Mesendoderm (in vitro differentiated cells): ENCODE measurements around the gene SMURF1.
"Not testable (repeated sequence)": the region's sequence is repeated elsewhere in the genome, so short reads cannot be mapped to it uniquely, and the experiment has no call there.

Experiments used
- DNase-seq: peaks from one replicate; pipeline ENCODE4 v3.0.0; 2013
- H2AK5ac ChIP-seq: 2 replicates; pipeline ENCODE4 v1.6.1; 2013; ENCODE audit warnings: low read length, inconsistent platforms
- H2BK120ac ChIP-seq: 2 replicates; pipeline ENCODE4 v1.6.1; 2013; ENCODE audit warnings: low read depth, mild to moderate bottlenecking, low read length, moderate library complexity, mixed read lengths
- H2BK15ac ChIP-seq: replicated peaks from 2 replicates; pipeline ENCODE4 v1.6.1; 2013; ENCODE audit warnings: low read depth, mild to moderate bottlenecking, moderate library complexity
- H2BK5ac ChIP-seq: 2 replicates; pipeline ENCODE4 v1.6.1; 2013; ENCODE audit warnings: low read length, inconsistent platforms
- H3K18ac ChIP-seq: 2 replicates; pipeline ENCODE4 v1.6.1; 2013; ENCODE audit warnings: mild to moderate bottlenecking, low read length, mixed read lengths
- H3K23ac ChIP-seq: one replicate; pipeline ENCODE4 v1.6.1; 2013; ENCODE audit warnings: low read length
- H3K27ac ChIP-seq: 2 replicates; pipeline ENCODE4 v1.5.1; 2013; ENCODE audit warnings: low read depth, mild to moderate bottlenecking, inconsistent platforms, low read length, moderate library complexity
- H3K27me3 ChIP-seq: 2 replicates; pipeline ENCODE4 v1.6.1; 2013; ENCODE audit warnings: low read length, control low read depth, mild to moderate bottlenecking, inconsistent platforms; ENCODE audit not compliant: insufficient read depth, poor library complexity
- H3K36me3 ChIP-seq: 2 replicates; pipeline ENCODE4 v1.6.1; 2013; ENCODE audit warnings: low read length, inconsistent platforms; ENCODE audit not compliant: control insufficient read depth, insufficient read depth
- H3K4ac ChIP-seq: one replicate; pipeline ENCODE4 v1.6.1; 2013; ENCODE audit warnings: low read depth, mild to moderate bottlenecking, low read length, moderate library complexity
- H3K4me1 ChIP-seq: 2 replicates; pipeline ENCODE4 v1.6.1; 2013; ENCODE audit warnings: low read depth, low read length, inconsistent platforms; ENCODE audit not compliant: control insufficient read depth
- H3K4me2 ChIP-seq: 2 replicates; pipeline ENCODE4 v1.6.1; 2013; ENCODE audit warnings: low read length
- H3K4me3 ChIP-seq: 2 replicates; pipeline ENCODE4 v1.5.1; 2013; ENCODE audit warnings: mild to moderate bottlenecking, low read length
- H3K56ac ChIP-seq: one replicate; pipeline ENCODE4 v1.6.1; 2013; ENCODE audit warnings: low read length
- H3K79me1 ChIP-seq: 2 replicates; pipeline ENCODE4 v1.6.1; 2013; ENCODE audit warnings: low read length, inconsistent platforms
- H3K79me2 ChIP-seq: 2 replicates; pipeline ENCODE4 v1.6.1; 2013; ENCODE audit warnings: mild to moderate bottlenecking, low read length; ENCODE audit not compliant: control insufficient read depth, insufficient read depth
- H3K9ac ChIP-seq: 2 replicates; pipeline ENCODE4 v1.6.1; 2013; ENCODE audit warnings: low read length, inconsistent platforms
- H4K5ac ChIP-seq: one replicate; pipeline ENCODE4 v1.6.1; 2013; ENCODE audit warnings: low read length
- H4K8ac ChIP-seq: one replicate; pipeline ENCODE4 v1.6.1; 2013; ENCODE audit warnings: low read depth, mild to moderate bottlenecking, control low read depth, low read length, moderate library complexity
- WGBS: extraction: QIAGEN DNeasy Blood & Tissue Kit; methylation state at CpG from one replicate; pipeline ENCODE4 v1.1.7; 2013; ENCODE audit warnings: low lambda C conversion rate, missing lambda C conversion rate; ENCODE audit not compliant: insufficient coverage; ENCODE audit errors: extremely low coverage; 5-methylcytosine and 5-hydroxymethylcytosine counted together

The SMURF1 gene

DNA sequence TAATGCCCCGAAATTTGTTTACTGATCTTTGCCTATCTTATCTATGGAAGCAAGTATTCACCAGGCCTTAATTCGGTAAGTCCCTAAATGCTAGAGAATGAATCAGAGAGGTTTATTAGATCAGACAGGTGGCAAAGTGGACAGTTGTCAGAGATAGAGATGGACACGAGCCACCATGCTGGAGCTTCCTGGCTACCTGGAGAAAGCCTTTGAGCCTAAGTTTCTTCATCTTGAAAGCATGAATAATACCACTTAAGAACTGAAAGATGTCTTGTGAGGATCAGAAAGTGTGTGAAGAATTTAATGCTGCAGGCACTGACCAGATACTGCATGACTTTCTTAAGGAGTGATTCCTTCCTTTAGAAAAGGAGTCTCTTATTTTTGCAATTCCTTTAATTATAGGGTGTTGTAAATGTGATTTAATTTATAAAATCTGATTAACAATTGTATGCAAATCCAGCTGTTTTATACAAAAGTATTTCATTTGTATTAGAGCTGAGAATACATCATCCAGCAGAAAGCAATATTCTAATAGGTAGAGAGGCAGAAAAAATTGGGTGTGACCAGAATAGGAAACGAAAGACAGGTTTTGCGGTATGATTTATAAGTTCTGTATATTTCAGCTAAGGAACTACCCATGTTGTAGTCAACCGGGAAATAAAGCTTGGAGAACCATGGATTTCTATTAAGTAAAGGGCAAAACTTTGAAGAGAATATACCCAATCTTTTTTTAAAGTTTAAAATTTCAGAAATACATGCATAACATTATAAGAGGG is 82.7 kb downstream of the SMURF1 start:
- Histone ChIP-seq H3K18ac (no peak overlapping the region), H3K23ac (no peak overlapping the region), H2BK5ac (no peak overlapping the region), H2AK5ac (no peak overlapping the region), H3K4ac (no peak overlapping the region), H3K27ac (no peak overlapping the region), H3K36me3 (no peaks in the 10 kb centered on the region), H4K5ac (no peak overlapping the region), H3K4me3 (no peak overlapping the region), H3K9ac (no peak overlapping the region), H2BK15ac (no peak overlapping the region), H2BK120ac (no peak overlapping the region), H3K4me2 (no peak overlapping the region), H3K27me3 (no peaks in the 10 kb centered on the region), H3K56ac (no peak overlapping the region), H3K79me1 (peaks cover 1% of the 10 kb centered on the region), H3K4me1 (no peaks in the 10 kb centered on the region), H3K79me2 (peaks cover 2% of the 10 kb centered on the region), H4K8ac (no peak overlapping the region)
- no peak for DNase-seq
- no CpG with 5 or more reads among the region's 6 CpGs for WGBS

DNA sequence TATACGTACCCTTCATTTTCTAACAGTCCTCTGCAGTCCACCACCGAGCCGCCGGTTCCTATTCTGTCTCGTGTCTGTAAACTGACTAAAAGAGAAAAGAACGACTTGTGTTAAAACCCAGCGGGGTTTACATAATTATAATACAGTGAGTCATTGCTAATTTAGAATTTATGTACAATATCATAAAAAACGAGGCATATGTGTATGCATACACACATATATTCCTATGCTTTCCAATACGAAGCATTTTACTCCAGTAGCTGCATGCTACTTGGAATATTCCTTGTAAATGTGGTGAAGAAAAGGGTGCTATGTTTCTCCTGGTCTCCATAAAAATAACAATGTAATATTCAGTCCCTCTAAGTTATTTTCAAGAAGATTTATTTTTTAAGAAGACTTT is 89.1 kb downstream of the SMURF1 start:
- no peaks in the 10 kb centered on the region for H3K4me1 ChIP-seq
- no CpG with 5 or more reads among the region's 9 CpGs for WGBS
- no peak overlapping the region for H4K8ac ChIP-seq
- no peak for DNase-seq
- H2BK5ac ChIP-seq = no peak overlapping the region
- no peaks in the 10 kb centered on the region for H3K27me3 ChIP-seq
- H3K18ac ChIP-seq = no peak overlapping the region
- no peak overlapping the region for H4K5ac ChIP-seq
- H3K4me2 ChIP-seq = no peak overlapping the region
- H3K79me2 ChIP-seq = no peaks in the 10 kb centered on the region
- H3K4me3 ChIP-seq = no peak overlapping the region
- no peaks in the 10 kb centered on the region for H3K79me1 ChIP-seq
- no peak overlapping the region for H3K9ac ChIP-seq
- no peak overlapping the region for H2BK120ac ChIP-seq
- no peak overlapping the region for H2AK5ac ChIP-seq
- H3K23ac ChIP-seq = no peak overlapping the region
- no peak overlapping the region for H3K4ac ChIP-seq
- H3K56ac ChIP-seq = no peak overlapping the region
- H2BK15ac ChIP-seq = no peak overlapping the region
- H3K36me3 ChIP-seq = peaks cover 7% of the 10 kb centered on the region
- H3K27ac ChIP-seq = no peak overlapping the region

DNA sequence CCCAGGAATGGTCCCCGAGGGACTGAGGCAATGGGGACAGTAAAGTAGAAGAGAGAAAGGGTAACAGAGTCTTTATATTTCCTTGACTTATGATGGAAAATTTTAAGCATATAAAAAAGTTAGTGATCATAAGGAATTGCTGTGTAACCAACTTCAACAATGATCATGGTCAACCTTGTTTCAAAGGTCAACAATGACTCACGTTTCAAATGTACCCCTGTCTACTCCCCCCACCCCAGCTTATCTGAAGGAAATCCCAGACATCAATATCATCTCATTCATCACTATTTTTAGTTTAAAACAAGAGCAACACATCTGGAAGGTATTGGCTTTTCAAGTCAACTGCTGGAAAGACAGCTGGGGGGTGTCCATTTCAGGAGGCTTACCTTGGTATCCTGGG is 92.9 kb downstream of the SMURF1 start:
- H3K36me3 ChIP-seq = peaks cover 10% of the 10 kb centered on the region
- no peak overlapping the region for H3K4ac ChIP-seq
- no peak overlapping the region for H2BK5ac ChIP-seq
- no peak overlapping the region for H3K4me3 ChIP-seq
- no peak overlapping the region for H2BK15ac ChIP-seq
- no peak overlapping the region for H3K56ac ChIP-seq
- H3K79me1 ChIP-seq = no peaks in the 10 kb centered on the region
- no peak for DNase-seq
- no peaks in the 10 kb centered on the region for H3K79me2 ChIP-seq
- no peak overlapping the region for H3K27ac ChIP-seq
- no peak overlapping the region for H3K9ac ChIP-seq
- WGBS = no CpG with 5 or more reads among the region's 2 CpGs
- H4K5ac ChIP-seq = no peak overlapping the region
- H4K8ac ChIP-seq = no peak overlapping the region
- no peak overlapping the region for H2AK5ac ChIP-seq
- no peaks in the 10 kb centered on the region for H3K4me1 ChIP-seq
- H2BK120ac ChIP-seq = no peak overlapping the region
- H3K23ac ChIP-seq = no peak overlapping the region
- H3K27me3 ChIP-seq = no peaks in the 10 kb centered on the region
- H3K18ac ChIP-seq = no peak overlapping the region
- no peak overlapping the region for H3K4me2 ChIP-seq

DNA sequence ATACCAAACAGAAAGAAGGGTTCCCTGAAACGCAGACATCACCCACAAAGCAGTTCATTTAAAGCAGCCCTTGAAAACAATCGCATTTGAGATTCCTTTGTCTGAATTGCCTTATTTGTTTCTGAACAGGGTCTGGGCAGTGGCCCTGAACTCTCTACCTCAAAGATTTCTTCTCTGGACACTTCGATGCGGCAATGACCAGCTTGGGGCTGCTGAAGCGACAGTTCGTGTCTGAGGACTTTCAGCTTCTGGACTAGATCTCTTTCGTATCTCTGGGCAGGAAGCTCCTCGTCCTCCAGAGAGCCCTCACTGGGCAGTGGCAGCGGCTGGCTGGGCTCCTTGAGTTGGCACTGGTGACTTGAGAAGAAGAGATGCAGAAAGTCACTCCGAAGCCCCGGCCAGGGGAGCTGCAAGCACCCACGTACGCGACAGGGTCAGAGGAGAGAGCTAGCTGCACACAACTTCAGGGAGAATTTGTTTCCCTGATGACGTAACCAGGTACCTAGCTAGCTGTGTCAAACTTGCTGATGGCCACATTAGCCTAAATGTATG is 96.3 kb downstream of the SMURF1 start:
- no CpG with 5 or more reads among the region's 15 CpGs for WGBS
- DNase-seq = no peak

DNA sequence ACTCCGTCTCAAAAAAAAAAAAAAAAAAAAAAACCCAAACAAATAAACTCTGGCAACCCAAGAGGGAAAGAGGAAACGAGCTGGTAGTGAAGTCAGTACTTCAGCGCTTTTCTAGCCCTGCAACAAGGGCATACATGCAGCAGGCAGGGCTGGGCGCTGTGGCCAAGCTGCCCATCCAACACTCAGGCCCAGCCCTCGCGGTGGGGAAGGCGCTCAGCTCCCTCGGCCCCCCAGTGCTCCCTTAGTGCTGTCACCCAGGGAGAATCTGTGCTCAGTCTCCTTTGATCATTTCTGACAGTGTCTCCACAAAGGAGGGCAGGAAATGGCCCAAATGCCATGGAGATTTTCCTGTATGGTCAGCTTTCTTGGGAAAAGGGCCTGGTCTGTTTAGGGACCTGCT is 97.2 kb downstream of the SMURF1 start:
- H3K18ac ChIP-seq = no peak overlapping the region
- no peak overlapping the region for H3K4me2 ChIP-seq
- no peak overlapping the region for H4K5ac ChIP-seq
- no peak overlapping the region for H3K56ac ChIP-seq
- H3K9ac ChIP-seq = no peak overlapping the region
- no peak overlapping the region for H3K27ac ChIP-seq
- DNase-seq = peak; percentile 22
- H3K4me3 ChIP-seq = no peak overlapping the region
- H3K36me3 ChIP-seq = peaks cover 11% of the 10 kb centered on the region
- no peaks in the 10 kb centered on the region for H3K79me2 ChIP-seq
- H4K8ac ChIP-seq = no peak overlapping the region
- H2BK120ac ChIP-seq = no peak overlapping the region
- no peak overlapping the region for H2BK5ac ChIP-seq
- H3K27me3 ChIP-seq = no peaks in the 10 kb centered on the region
- no CpG with 5 or more reads among the region's 8 CpGs for WGBS
- H2BK15ac ChIP-seq = no peak overlapping the region
- H3K79me1 ChIP-seq = no peaks in the 10 kb centered on the region
- no peaks in the 10 kb centered on the region for H3K4me1 ChIP-seq
- H3K4ac ChIP-seq = no peak overlapping the region
- H3K23ac ChIP-seq = no peak overlapping the region
- H2AK5ac ChIP-seq = no peak overlapping the region

More for the DNA sequence above, 96.3 kb downstream of the SMURF1 start:
- Histone ChIP-seq H3K79me2 (no peaks in the 10 kb centered on the region), H4K5ac (no peak overlapping the region), H3K9ac (no peak overlapping the region), H3K23ac (no peak overlapping the region), H3K4me2 (no peak overlapping the region), H3K4me3 (no peak overlapping the region), H4K8ac (no peak overlapping the region), H3K36me3 (peaks cover 11% of the 10 kb centered on the region), H3K4me1 (no peaks in the 10 kb centered on the region), H3K4ac (no peak overlapping the region), H2BK15ac (no peak overlapping the region), H3K79me1 (no peaks in the 10 kb centered on the region), H3K27me3 (no peaks in the 10 kb centered on the region), H2BK5ac (no peak overlapping the region), H3K18ac (no peak overlapping the region), H2BK120ac (no peak overlapping the region), H3K56ac (no peak overlapping the region), H3K27ac (no peak overlapping the region), H2AK5ac (no peak overlapping the region)

DNA sequence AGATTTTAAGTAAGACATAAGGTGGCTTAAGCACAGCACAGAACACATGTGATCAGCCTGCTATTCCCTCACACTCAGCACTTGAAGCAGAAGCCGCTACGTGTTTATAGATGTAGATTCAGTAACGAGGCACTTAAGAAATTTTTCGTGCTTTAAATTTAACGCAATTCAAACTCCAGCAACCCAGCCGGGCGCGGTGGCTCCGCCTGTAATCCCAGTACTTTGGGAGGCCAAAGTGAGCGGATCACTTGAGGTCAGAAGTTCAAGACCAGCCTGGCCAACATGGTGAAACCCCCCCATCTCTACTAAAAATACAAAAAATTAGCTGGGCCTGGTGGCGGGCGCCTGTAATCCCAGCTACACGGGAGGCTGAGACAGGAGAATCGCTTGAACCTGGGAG is 97.6 kb downstream of the SMURF1 start:
- not testable (repeated sequence) for H3K56ac ChIP-seq, H2BK15ac ChIP-seq, H2AK5ac ChIP-seq, H3K4me2 ChIP-seq, DNase-seq, H2BK120ac ChIP-seq, H3K79me1 ChIP-seq, H3K27me3 ChIP-seq, H3K79me2 ChIP-seq, H4K5ac ChIP-seq, H3K4me1 ChIP-seq, H3K27ac ChIP-seq, H4K8ac ChIP-seq, H3K4ac ChIP-seq, H3K36me3 ChIP-seq, H3K9ac ChIP-seq, H3K4me3 ChIP-seq, H3K18ac ChIP-seq, H3K23ac ChIP-seq, H2BK5ac ChIP-seq
- no CpG with 5 or more reads among the region's 14 CpGs for WGBS
